Measurements from ENCODE around the gene SLC6A4.

The SLC6A4 gene

DNA sequence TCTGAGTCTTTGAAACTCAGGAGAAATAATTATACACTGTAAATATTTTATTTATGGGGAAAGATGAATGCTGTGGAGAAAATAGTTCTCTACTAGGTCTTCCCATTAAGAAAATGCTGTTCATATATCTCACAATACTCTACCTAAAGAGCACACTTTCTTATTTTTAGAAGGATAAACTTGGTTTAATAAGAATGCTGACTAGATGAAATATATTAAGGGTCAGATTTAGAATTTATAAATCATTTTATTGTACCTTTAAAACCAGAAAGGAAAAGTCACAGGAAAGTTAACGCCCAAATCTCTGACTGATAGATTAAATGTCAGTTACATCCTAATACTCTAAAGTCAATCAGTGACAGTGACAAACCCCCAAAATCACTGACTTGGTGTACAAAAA lies 48.7 kb downstream of the SLC6A4 start:
- no peak for DNase-seq (ENCODE audit: extremely low read depth, low read depth)
- TF ChIP-seq, protein P1, sequence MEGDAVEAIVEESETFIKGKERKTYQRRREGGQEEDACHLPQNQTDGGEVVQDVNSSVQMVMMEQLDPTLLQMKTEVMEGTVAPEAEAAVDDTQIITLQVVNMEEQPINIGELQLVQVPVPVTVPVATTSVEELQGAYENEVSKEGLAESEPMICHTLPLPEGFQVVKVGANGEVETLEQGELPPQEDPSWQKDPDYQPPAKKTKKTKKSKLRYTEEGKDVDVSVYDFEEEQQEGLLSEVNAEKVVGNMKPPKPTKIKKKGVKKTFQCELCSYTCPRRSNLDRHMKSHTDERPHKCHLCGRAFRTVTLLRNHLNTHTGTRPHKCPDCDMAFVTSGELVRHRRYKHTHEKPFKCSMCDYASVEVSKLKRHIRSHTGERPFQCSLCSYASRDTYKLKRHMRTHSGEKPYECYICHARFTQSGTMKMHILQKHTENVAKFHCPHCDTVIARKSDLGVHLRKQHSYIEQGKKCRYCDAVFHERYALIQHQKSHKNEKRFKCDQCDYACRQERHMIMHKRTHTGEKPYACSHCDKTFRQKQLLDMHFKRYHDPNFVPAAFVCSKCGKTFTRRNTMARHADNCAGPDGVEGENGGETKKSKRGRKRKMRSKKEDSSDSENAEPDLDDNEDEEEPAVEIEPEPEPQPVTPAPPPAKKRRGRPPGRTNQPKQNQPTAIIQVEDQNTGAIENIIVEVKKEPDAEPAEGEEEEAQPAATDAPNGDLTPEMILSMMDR (IDR thresholded peaks at IDR 0.05; ENCODE audit: low read depth, low read length): no peak

DNA sequence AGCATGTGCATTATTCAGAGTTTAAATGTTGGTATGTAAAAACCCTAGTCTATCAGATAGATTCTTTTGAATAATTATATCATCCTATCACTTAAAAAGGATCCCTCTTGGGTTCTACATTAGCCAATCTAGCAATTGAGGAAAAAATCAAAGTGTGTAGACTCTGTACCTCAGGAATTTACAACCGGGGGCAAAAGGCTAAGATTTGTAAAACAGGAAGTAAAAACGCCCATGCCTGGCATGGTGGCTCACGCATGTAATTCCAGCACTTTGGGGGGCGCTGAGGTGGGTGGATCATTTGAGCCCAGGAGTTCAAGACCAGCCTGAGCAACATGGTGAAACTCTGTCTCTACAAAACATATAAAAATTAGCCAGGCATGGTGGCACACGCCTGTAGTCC lies 58.6 kb downstream of the SLC6A4 start:
- TF ChIP-seq, protein P1 (IDR thresholded peaks at IDR 0.05; ENCODE audit: low read depth, low read length): no peak
- DNase-seq (ENCODE audit: extremely low read depth, low read depth): no peak

DNA sequence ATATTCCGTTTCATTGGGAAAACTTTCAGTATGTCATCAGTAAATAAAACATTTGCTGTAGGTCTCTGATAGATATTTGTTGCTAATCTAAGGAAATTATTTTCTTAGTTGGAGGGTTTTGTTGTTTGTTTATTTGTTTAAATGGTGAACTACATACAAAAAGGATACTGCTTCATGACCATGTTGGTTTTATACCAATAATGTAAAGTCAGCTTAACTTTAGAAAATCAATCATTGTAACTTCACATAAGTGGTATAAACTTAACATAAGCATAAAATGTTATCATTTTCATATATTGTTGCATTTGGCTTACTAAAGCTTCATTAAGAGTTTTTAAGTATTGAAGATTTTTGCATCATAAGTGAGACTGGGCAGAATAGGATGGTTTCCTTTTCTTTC lies 60.9 kb downstream of the SLC6A4 start:
- TF ChIP-seq, protein P1 (IDR thresholded peaks at IDR 0.05; ENCODE audit: low read depth, low read length): no peak
- DNase-seq (ENCODE audit: extremely low read depth, low read depth): no peak

DNA sequence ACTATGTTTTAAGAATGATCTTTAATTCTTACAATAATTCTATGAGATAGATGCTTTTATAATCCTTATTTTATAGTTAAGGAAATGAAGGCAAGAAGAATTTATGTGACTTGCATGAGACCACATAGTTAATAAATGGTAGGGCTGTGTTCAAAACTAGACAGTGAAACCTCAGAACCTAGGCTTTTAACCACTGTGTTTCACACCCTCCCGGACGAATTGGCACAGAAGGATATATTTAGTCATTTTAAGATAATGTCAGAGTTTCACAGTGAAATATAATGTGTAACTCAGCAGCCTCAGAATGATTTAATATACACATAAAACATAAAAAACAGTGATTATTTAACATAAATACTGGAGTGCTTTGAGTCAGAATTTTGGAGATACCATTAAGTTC lies 61.8 kb downstream of the SLC6A4 start:
- TF ChIP-seq, protein P1 (IDR thresholded peaks at IDR 0.05; ENCODE audit: low read depth, low read length): no peak
- DNase-seq (ENCODE audit: extremely low read depth, low read depth): no peak

DNA sequence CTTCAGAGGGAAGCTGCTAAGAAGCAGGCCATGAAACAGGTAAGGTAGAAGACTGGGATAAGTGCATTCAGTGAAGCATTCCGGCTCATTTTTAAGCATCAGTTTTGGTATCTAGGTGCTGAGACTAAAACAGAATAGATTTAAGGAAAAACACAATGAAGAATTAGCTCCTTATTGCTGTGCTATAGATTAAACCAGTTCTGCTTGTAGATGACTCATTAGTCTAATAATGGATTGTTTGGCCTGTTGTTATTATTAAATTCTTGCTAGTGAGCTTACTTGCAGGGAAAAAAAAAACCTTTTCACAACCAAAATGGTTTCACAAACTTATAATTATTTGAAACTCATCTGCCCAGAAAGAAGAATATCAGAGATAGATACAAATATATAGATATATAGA lies 62.9 kb downstream of the SLC6A4 start:
- TF ChIP-seq, protein P1 (IDR thresholded peaks at IDR 0.05; ENCODE audit: low read depth, low read length): no peak
- DNase-seq (ENCODE audit: extremely low read depth, low read depth): no peak

DNA sequence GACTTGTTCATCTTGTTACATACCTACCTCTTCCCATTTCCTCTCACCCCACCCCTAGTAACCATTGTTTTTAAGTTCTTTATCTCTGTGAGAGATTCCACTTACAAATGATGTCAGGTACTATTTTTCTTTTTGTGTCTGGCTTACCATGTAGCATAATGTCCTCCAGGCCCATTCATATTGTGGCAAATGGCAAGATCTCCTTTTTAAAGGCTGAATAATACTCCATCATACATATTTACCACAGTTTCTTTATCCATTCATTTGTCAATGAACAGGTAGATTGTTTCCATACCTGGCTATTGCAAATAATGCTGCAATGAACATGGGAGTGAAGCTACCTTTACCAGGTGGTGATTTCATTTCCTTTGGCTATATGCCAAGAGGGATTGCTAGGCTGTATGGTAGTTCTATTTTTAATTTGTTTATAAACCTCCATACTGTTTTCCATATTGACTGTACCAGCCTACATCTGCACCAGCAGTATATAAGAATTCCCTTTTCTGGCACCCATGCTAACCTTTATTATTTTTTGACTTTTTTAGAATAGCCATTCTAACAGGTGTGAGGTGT lies 65.0 kb downstream of the SLC6A4 start:
- no peak for DNase-seq (ENCODE audit: extremely low read depth, low read depth)
- TF ChIP-seq, protein P1 (IDR thresholded peaks at IDR 0.05; ENCODE audit: low read depth, low read length): no peak

DNA sequence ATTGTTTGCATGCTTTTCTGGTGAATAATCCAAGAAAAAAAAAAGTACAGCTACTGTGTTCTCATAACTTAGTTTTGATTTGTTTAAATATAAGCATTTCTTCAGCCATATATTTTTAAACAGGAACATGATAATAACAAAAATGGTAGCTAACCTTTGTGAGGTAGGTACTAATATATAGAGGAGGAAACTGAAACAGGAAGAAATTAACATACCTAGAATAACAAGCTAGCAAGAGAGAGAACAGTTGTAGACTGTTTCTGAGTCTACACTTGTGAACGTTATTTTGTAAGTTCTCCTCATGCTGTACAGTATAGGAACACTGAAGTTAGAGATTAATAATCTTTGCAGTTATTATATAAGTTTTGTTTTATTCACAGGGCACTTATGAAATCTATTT lies 69.5 kb downstream of the SLC6A4 start:
- DNase-seq (ENCODE audit: extremely low read depth, low read depth): no peak

More for the DNA sequence above, 69.5 kb downstream of the SLC6A4 start:
- TF ChIP-seq, protein P1 (IDR thresholded peaks at IDR 0.05; ENCODE audit: low read depth, low read length): no peak

All from AG09319 (cell line).